OCI-LY1 (cell line): ENCODE data around the gene FAM221B.

ENCODE experiments used
- H2AFZ ChIP-seq: fragments of 200-600 bp; sonication (generic), shearing (Covaris generic); 2 replicates; pipeline ENCODE4 v1.6.0; 2014; ENCODE audit warnings: antibody characterized with exemption, mild to moderate bottlenecking, low read length
- H3F3A ChIP-seq: fragments of 200-600 bp; sonication (generic), shearing (Covaris generic); 2 replicates; pipeline ENCODE4 v1.6.0; 2014; ENCODE audit warnings: mild to moderate bottlenecking, antibody characterized with exemption, low read length, moderate library complexity; ENCODE audit not compliant: insufficient read depth
- H3K27ac ChIP-seq: fragments of 200-600 bp; sonication (generic); 2 replicates; pipeline ENCODE4 v1.5.1; 2014; ENCODE audit warnings: low read length, mixed run types, mild to moderate bottlenecking, low read depth; ENCODE audit not compliant: poor library complexity, severe bottlenecking
- H3K27me3 ChIP-seq: fragments of 200-600 bp; sonication (generic); 2 replicates; pipeline ENCODE4 v1.6.0; 2014; ENCODE audit warnings: antibody characterized with exemption, mild to moderate bottlenecking, low read length, moderate library complexity; ENCODE audit not compliant: insufficient read depth
- H3K36me3 ChIP-seq: fragments of 200-600 bp; sonication (generic); 2 replicates; pipeline ENCODE4 v1.6.1; 2014; ENCODE audit warnings: mild to moderate bottlenecking, antibody characterized with exemption, low read length, moderate library complexity, mixed read lengths; ENCODE audit not compliant: insufficient read depth
- H3K4me1 ChIP-seq: fragments of 200-600 bp; sonication (generic); 2 replicates; pipeline ENCODE4 v1.5.1; 2014; ENCODE audit warnings: mild to moderate bottlenecking, low read length, moderate library complexity; ENCODE audit not compliant: insufficient read depth, severe bottlenecking
- H3K4me2 ChIP-seq: fragments of 200-600 bp; sonication (generic), shearing (Covaris generic); 2 replicates; pipeline ENCODE4 v1.6.1; 2014; ENCODE audit warnings: low read length
- H3K4me3 ChIP-seq: fragments of 200-600 bp; sonication (generic); 2 replicates; pipeline ENCODE4 v1.5.1; 2014; ENCODE audit warnings: low read length, low read depth, mild to moderate bottlenecking, mixed read lengths; ENCODE audit not compliant: poor library complexity, severe bottlenecking
- H3K79me2 ChIP-seq: fragments of 200-600 bp; shearing (Covaris generic); 2 replicates; pipeline ENCODE4 v1.6.1; 2016; ENCODE audit warnings: mixed run types, low read length, mixed read lengths; ENCODE audit not compliant: insufficient read depth
- H3K9ac ChIP-seq: fragments of 200-600 bp; sonication (generic), shearing (Covaris generic); 2 replicates; pipeline ENCODE4 v1.6.1; 2014; ENCODE audit warnings: mild to moderate bottlenecking, low read length, mixed read lengths
- H3K9me2 ChIP-seq: fragments of 200-600 bp; sonication (generic), shearing (Covaris generic); 2 replicates; pipeline ENCODE4 v1.6.1; 2014; ENCODE audit warnings: low read depth, mild to moderate bottlenecking, low read length, mixed read lengths
- H3K9me3 ChIP-seq: fragments of 200-600 bp; shearing (Covaris generic); 2 replicates; pipeline ENCODE4 v1.6.1; 2014; ENCODE audit warnings: low read length, mixed read lengths
- H4K20me1 ChIP-seq: fragments of 200-600 bp; sonication (generic), shearing (Covaris generic); 2 replicates; pipeline ENCODE4 v1.6.0; 2016; ENCODE audit warnings: mild to moderate bottlenecking, low read length; ENCODE audit not compliant: insufficient read depth
- EZH2 ChIP-seq: fragments of 200-600 bp; sonication (generic), shearing (Covaris generic); IDR thresholded peaks from 2 replicates; pipeline ENCODE4 v1.8.0; 2017; ENCODE audit warnings: borderline replicate concordance, mixed run types, mild to moderate bottlenecking, antibody characterized with exemption, low read length, moderate library complexity, mixed read lengths
- TF ChIP-seq, protein P1 (sequence below): fragments of 200-600 bp; sonication (generic), shearing (Covaris generic); IDR thresholded peaks from 2 replicates; pipeline ENCODE4 v1.5.1; 2017; ENCODE audit warnings: mild to moderate bottlenecking, antibody characterized with exemption, low read length, moderate library complexity, mixed read lengths

FAM221B gene

GRCh38 chr9:35862328-35862727 lies 33.8 kb upstream of the FAM221B start:
- no peak overlapping the region for H3K4me3 ChIP-seq
- no peaks in the 10 kb centered on the region for H3K27me3 ChIP-seq
- H3K36me3 ChIP-seq = no peaks in the 10 kb centered on the region
- H3K4me2 ChIP-seq = no peak overlapping the region
- no peaks in the 10 kb centered on the region for H3K9me2 ChIP-seq
- no peaks in the 10 kb centered on the region for H3K9me3 ChIP-seq
- no peaks in the 10 kb centered on the region for H3F3A ChIP-seq
- H2AFZ ChIP-seq = no peak overlapping the region
- TF ChIP-seq, protein P1, sequence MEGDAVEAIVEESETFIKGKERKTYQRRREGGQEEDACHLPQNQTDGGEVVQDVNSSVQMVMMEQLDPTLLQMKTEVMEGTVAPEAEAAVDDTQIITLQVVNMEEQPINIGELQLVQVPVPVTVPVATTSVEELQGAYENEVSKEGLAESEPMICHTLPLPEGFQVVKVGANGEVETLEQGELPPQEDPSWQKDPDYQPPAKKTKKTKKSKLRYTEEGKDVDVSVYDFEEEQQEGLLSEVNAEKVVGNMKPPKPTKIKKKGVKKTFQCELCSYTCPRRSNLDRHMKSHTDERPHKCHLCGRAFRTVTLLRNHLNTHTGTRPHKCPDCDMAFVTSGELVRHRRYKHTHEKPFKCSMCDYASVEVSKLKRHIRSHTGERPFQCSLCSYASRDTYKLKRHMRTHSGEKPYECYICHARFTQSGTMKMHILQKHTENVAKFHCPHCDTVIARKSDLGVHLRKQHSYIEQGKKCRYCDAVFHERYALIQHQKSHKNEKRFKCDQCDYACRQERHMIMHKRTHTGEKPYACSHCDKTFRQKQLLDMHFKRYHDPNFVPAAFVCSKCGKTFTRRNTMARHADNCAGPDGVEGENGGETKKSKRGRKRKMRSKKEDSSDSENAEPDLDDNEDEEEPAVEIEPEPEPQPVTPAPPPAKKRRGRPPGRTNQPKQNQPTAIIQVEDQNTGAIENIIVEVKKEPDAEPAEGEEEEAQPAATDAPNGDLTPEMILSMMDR = no peak
- TF ChIP-seq EZH2 = no peak
- H3K27ac ChIP-seq = no peak overlapping the region
- H3K79me2 ChIP-seq = no peaks in the 10 kb centered on the region
- H4K20me1 ChIP-seq = no peaks in the 10 kb centered on the region
- no peak overlapping the region for H3K9ac ChIP-seq
- H3K4me1 ChIP-seq = no peaks in the 10 kb centered on the region

- Histone ChIP-seq H3K4me1 (no peaks in the 10 kb centered on the region), H3K4me2 (no peak overlapping the region), H3F3A (no peaks in the 10 kb centered on the region), H3K79me2 (no peaks in the 10 kb centered on the region), H3K36me3 (no peaks in the 10 kb centered on the region), H3K9ac (no peak overlapping the region), H3K9me3 (no peaks in the 10 kb centered on the region), H3K27me3 (no peaks in the 10 kb centered on the region), H3K4me3 (no peak overlapping the region), H2AFZ (no peak overlapping the region), H3K27ac (no peak overlapping the region), H4K20me1 (no peaks in the 10 kb centered on the region), H3K9me2 (no peaks in the 10 kb centered on the region)
- TF ChIP-seq, protein P1 = no peak
- no peak for TF ChIP-seq EZH2
Measured at GRCh38 chr9:35861161-35861897, 32.8 kb upstream of the FAM221B start.

DNA sequence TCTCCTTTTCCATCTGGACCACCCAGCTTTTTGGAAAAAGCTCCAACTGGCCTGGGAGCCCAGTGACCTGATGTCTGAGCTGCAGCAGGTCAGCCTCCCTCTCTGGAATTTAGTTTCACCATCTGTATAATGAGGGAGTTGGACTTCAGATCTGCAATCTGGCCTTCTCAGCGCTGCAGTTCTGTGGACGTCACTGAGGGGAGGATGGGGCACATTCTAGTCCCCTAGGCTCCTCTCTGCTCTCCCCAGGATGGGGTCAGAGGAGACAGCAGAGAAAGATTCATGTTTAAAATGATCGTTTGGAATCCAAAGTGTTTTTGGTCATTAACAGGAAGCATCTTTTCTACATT lies 31.4 kb upstream of the FAM221B start:
- no peak overlapping the region for H3K27ac ChIP-seq
- no peaks in the 10 kb centered on the region for H3K79me2 ChIP-seq
- no peaks in the 10 kb centered on the region for H3K9me2 ChIP-seq
- no peak for TF ChIP-seq EZH2
- TF ChIP-seq, protein P1 = no peak
- no peaks in the 10 kb centered on the region for H3F3A ChIP-seq
- H2AFZ ChIP-seq = no peak overlapping the region
- no peaks in the 10 kb centered on the region for H3K4me1 ChIP-seq
- H3K9me3 ChIP-seq = no peaks in the 10 kb centered on the region
- H3K36me3 ChIP-seq = no peaks in the 10 kb centered on the region
- no peak overlapping the region for H3K4me2 ChIP-seq
- no peaks in the 10 kb centered on the region for H4K20me1 ChIP-seq
- no peaks in the 10 kb centered on the region for H3K27me3 ChIP-seq
- no peak overlapping the region for H3K4me3 ChIP-seq
- no peak overlapping the region for H3K9ac ChIP-seq
